SK-N-SH (cell line): Measurements from ENCODE around the gene MAST2. TPM values are rescaled to one million over a fixed set of nuclear protein-coding genes. Genes with fewer than 3 reads are reported as not detected.

Experiments used
- CTCF ChIA-PET: fragments of 300-600, 350-600 bp; formaldehyde crosslinking; extraction: SDS; loops from one replicate; lab custom pipeline; 2021; lab: Yijun Ruan, JAX
- POLR2A ChIA-PET: fragments of 350-600 bp; sonication (Branson Sonifier 250); formaldehyde crosslinking; extraction: SDS; loops from one replicate; lab custom pipeline; 2020; ENCODE audit warnings: antibody characterized with exemption, inconsistent platforms; lab: Yijun Ruan, JAX
- DNase-seq: peaks from one replicate; pipeline ENCODE4 v3.0.0; 2012
- H2AFZ ChIP-seq: fragments of 200-600 bp; sonication (generic); 2 replicates; pipeline ENCODE4 v1.8.1; 2016; ENCODE audit warnings: antibody characterized with exemption, mild to moderate bottlenecking, low read depth
- H3F3A ChIP-seq: fragments of 200-600 bp; sonication (generic); replicated peaks from 2 replicates; pipeline ENCODE3; 2016; ENCODE audit warnings: antibody characterized with exemption, mild to moderate bottlenecking; ENCODE audit not compliant: insufficient read depth
- H3K27ac ChIP-seq, 2 experiments: fragments of 200-500 bp in 1 of 2; fragments of 200-600 bp in 1 of 2; sonication (Bioruptor generic) in 1 of 2; sonication (generic), shearing (Covaris generic) in 1 of 2; 2 replicates each; pipeline versions ENCODE4 v1.5.1 to v1.6.1; 2014 to 2016; ENCODE audit warnings: low read depth in 2 of 2, inconsistent platforms in 1 of 2, low read length in 1 of 2, mild to moderate bottlenecking in 1 of 2, mixed read lengths in 1 of 2
- H3K27me3 ChIP-seq: fragments of 200-600 bp; sonication (generic), shearing (Covaris generic); 2 replicates; pipeline ENCODE4 v1.6.1; 2016; ENCODE audit warnings: mixed run types; ENCODE audit not compliant: insufficient read depth
- H3K36me3 ChIP-seq, 2 experiments: fragments of 200-500 bp in 1 of 2; fragments of 200-600 bp in 1 of 2; sonication (Bioruptor generic) in 1 of 2; sonication (generic) in 1 of 2; replicated peaks in 1 of 2; 2 replicates each; pipeline versions ENCODE3 to v1.5.1; 2014 to 2016; ENCODE audit warnings: low read length in 1 of 2, mild to moderate bottlenecking in 1 of 2; ENCODE audit not compliant: insufficient read depth in 2 of 2, control insufficient read depth in 1 of 2
- H3K4me1 ChIP-seq, 2 experiments: fragments of 200-500 bp in 1 of 2; fragments of 200-600 bp in 1 of 2; sonication (Bioruptor generic) in 1 of 2; sonication (generic), shearing (Covaris generic) in 1 of 2; 2 replicates each; pipeline versions ENCODE4 v1.5.1 to v1.6.1; 2014 to 2016; ENCODE audit warnings: low read depth in 1 of 2, low read length in 1 of 2, mixed run types in 1 of 2; ENCODE audit not compliant: insufficient read depth in 2 of 2, control insufficient read depth in 1 of 2
- H3K4me2 ChIP-seq: fragments of 200-600 bp; sonication (generic), shearing (Covaris generic); 2 replicates; pipeline ENCODE4 v1.6.1; 2017; ENCODE audit warnings: mixed run types
- H3K4me3 ChIP-seq, 2 experiments: fragments of 200-500 bp in 1 of 2; fragments of 200-600 bp in 1 of 2; sonication (Bioruptor generic) in 1 of 2; sonication (generic), shearing (Covaris generic) in 1 of 2; 2 replicates each; pipeline versions ENCODE4 v1.5.1 to v1.8.1; 2014 to 2016; ENCODE audit warnings: low read depth in 2 of 2, inconsistent platforms in 1 of 2, low read length in 1 of 2, mild to moderate bottlenecking in 1 of 2, mixed read lengths in 1 of 2, moderate library complexity in 1 of 2
- H3K79me2 ChIP-seq: fragments of 200-600 bp; sonication (generic); 2 replicates; pipeline ENCODE4 v1.8.1; 2017; ENCODE audit warnings: mild to moderate bottlenecking; ENCODE audit not compliant: insufficient read depth
- H3K9ac ChIP-seq: fragments of 200-600 bp; sonication (generic); 2 replicates; pipeline ENCODE4 v1.6.1; 2017; ENCODE audit warnings: mixed run types
- H3K9me2 ChIP-seq: fragments of 200-600 bp; sonication (generic); 2 replicates; pipeline ENCODE4 v1.6.1; 2017; ENCODE audit warnings: mixed run types
- H3K9me3 ChIP-seq: fragments of 200-600 bp; sonication (generic); 2 replicates; pipeline ENCODE4 v1.6.1; 2017; ENCODE audit warnings: mixed run types, mild to moderate bottlenecking, moderate library complexity
- H4K20me1 ChIP-seq: fragments of 200-600 bp; sonication (generic); 2 replicates; pipeline ENCODE4 v1.6.1; 2017; ENCODE audit warnings: mild to moderate bottlenecking, mixed run types; ENCODE audit not compliant: insufficient read depth
- CTCF ChIP-seq: fragments of 200-600 bp; sonication (generic); IDR thresholded peaks from 2 replicates; pipeline ENCODE4 v1.6.1; 2017; ENCODE audit warnings: antibody characterized with exemption, mild to moderate bottlenecking, moderate library complexity
- ELF1 ChIP-seq: IDR thresholded peaks from 2 replicates; pipeline ENCODE4 v1.4.0; 2012
- EP300 ChIP-seq, 2 experiments: IDR thresholded peaks; 2 replicates each; pipeline versions ENCODE4 v1.4.0 to v1.6.1; 2012; ENCODE audit warnings: borderline replicate concordance in 1 of 2, low read depth in 1 of 2, low read length in 1 of 2
- EZH2phosphoT487 ChIP-seq: fragments of 200-600 bp; sonication (generic); IDR thresholded peaks from 2 replicates; pipeline ENCODE4 v1.6.1; 2017; ENCODE audit warnings: low read depth, mixed run types, mild to moderate bottlenecking, antibody characterized with exemption, moderate library complexity, borderline replicate concordance
- FOSL2 ChIP-seq: IDR thresholded peaks from 2 replicates; pipeline ENCODE4 v1.4.0; 2012; ENCODE audit warnings: low read depth, mild to moderate bottlenecking, moderate library complexity, borderline replicate concordance
- FOXJ3 ChIP-seq: sonication (generic); formaldehyde crosslinking; IDR thresholded peaks from 2 replicates; pipeline ENCODE4 v1.5.1; 2020; ENCODE audit warnings: mild to moderate bottlenecking, missing genetic modification reagents
- FOXM1 ChIP-seq: IDR thresholded peaks from 2 replicates; pipeline ENCODE4 v1.4.0; 2012; ENCODE audit warnings: low read depth, mild to moderate bottlenecking
- GABPA ChIP-seq: IDR thresholded peaks from 2 replicates; pipeline ENCODE4 v1.4.0; 2012; ENCODE audit warnings: low read depth, mild to moderate bottlenecking
- IRF3 ChIP-seq: fragments of 150-350 bp; IDR thresholded peaks from 2 replicates; pipeline ENCODE4 v1.6.1; 2016; ENCODE audit warnings: mild to moderate bottlenecking, low read depth, low read length
- JUND ChIP-seq: IDR thresholded peaks from 2 replicates; pipeline ENCODE4 v1.4.0; 2012
- MAX ChIP-seq: IDR thresholded peaks from 2 replicates; pipeline ENCODE4 v1.4.0; 2012; ENCODE audit warnings: low read depth
- MEF2A ChIP-seq: IDR thresholded peaks from 2 replicates; pipeline ENCODE4 v1.4.0; 2012; ENCODE audit warnings: low read depth, borderline replicate concordance
- MXI1 ChIP-seq: IDR thresholded peaks from 2 replicates; pipeline ENCODE4 v1.6.1; 2012; ENCODE audit warnings: mild to moderate bottlenecking, low read depth, low read length, improper control_type of control experiment
- NFIC ChIP-seq: IDR thresholded peaks from 2 replicates; pipeline ENCODE4 v1.4.0; 2012; ENCODE audit warnings: borderline replicate concordance
- NRF1 ChIP-seq: IDR thresholded peaks from 2 replicates; pipeline ENCODE4 v1.6.1; 2012; ENCODE audit warnings: low read depth, mild to moderate bottlenecking, low read length
- PBX3 ChIP-seq: IDR thresholded peaks from 2 replicates; pipeline ENCODE4; 2012
- REST ChIP-seq: IDR thresholded peaks from 2 replicates; pipeline ENCODE4 v1.6.1; 2012; ENCODE audit warnings: mild to moderate bottlenecking, low read depth, low read length, moderate library complexity
- SIN3A ChIP-seq: IDR thresholded peaks from 2 replicates; pipeline ENCODE4 v1.6.1; 2012; ENCODE audit warnings: low read depth, mild to moderate bottlenecking, low read length, moderate library complexity, borderline replicate concordance
- TAF1 ChIP-seq: IDR thresholded peaks from 2 replicates; pipeline ENCODE4 v1.6.1; 2012; ENCODE audit warnings: low read depth, mild to moderate bottlenecking, low read length, moderate library complexity, borderline replicate concordance
- TEAD4 ChIP-seq: IDR thresholded peaks from 2 replicates; pipeline ENCODE4 v1.4.0; 2012; ENCODE audit warnings: mild to moderate bottlenecking, borderline replicate concordance; ENCODE audit not compliant: insufficient read depth
- YY1 ChIP-seq: IDR thresholded peaks from 2 replicates; pipeline ENCODE4 v1.4.0; 2012; ENCODE audit warnings: low read depth, mild to moderate bottlenecking
- WGBS: methylation state at CpG from one replicate; pipeline ENCODE4 v1.1.6; 2017; ENCODE audit warnings: low lambda C conversion rate; 5-methylcytosine and 5-hydroxymethylcytosine counted together
- polyA plus RNA-seq, 3 experiments: library from polyadenylated mRNA; depleted of rRNA; stranded (reverse); fragments of >200 nt; gene quantifications; 2 replicates each; pipeline ENCODE4 v1.2.3, GENCODE V29; 2012

The MAST2 gene
- polyA plus RNA-seq, 1 of the 3 experiments (the other 2 are of a cell fraction), result 53.4 TPM

- DNase-seq, result no peak
- Histone ChIP-seq H3K27ac (no peak overlapping the region), H3K4me2 (no peak overlapping the region), H2AFZ (no peak overlapping the region), H3K36me3 (peaks cover 31 to 45% of the 10 kb centered on the region in 2 experiments), H3K9me3 (no peaks in the 10 kb centered on the region), H3K4me3 (no peak overlapping the region)
- POLR2A ChIA-PET, result no interaction called here
- CTCF ChIA-PET, result interaction anchor here (1.4 kb wide), 1 partner anchor 213 kb away, joined by 5 read pairs; no protein-coding TSS in a partner anchor
- TF ChIP-seq GABPA (no peak), JUND (no peak), EZH2phosphoT487 (no peak), MAX (no peak), FOXJ3 (no peak), PBX3 (no peak), TAF1 (no peak), YY1 (no peak), TEAD4 (no peak), ELF1 (no peak)
- TF ChIP-seq, all 33 proteins: peak for 0
- Histone ChIP-seq H4K20me1 (no peaks in the 10 kb centered on the region), H3F3A (no peaks in the 10 kb centered on the region), H3K9ac (no peak overlapping the region), H3K27me3 (no peaks in the 10 kb centered on the region), H3K9me2 (no peaks in the 10 kb centered on the region), H3K79me2 (no peaks in the 10 kb centered on the region), H3K4me1 (no peaks in the 10 kb centered on the region)
- 93% methylated on average over 6 of the region's 6 CpGs for WGBS
Measured at GRCh38 chr1:46010611-46011010, 207.2 kb downstream of the MAST2 start.

- no peaks in the 10 kb centered on the region for H3F3A ChIP-seq
- no peaks in the 10 kb centered on the region for H3K27me3 ChIP-seq
- H3K4me2 ChIP-seq, result no peak overlapping the region
- 90% methylated on average over 6 of the region's 7 CpGs for WGBS
- no peak overlapping the region for H3K27ac ChIP-seq
- H4K20me1 ChIP-seq, result no peaks in the 10 kb centered on the region
- H3K9me2 ChIP-seq, result no peaks in the 10 kb centered on the region
- CTCF ChIA-PET, result interaction anchor here (1.4 kb wide), 1 partner anchor 212 kb away, joined by 5 read pairs; no protein-coding TSS in a partner anchor
- no peak overlapping the region for H3K4me3 ChIP-seq
- POLR2A ChIA-PET, result no interaction called here
- no peaks in the 10 kb centered on the region for H3K9me3 ChIP-seq
- H3K79me2 ChIP-seq, result no peaks in the 10 kb centered on the region
- no peaks in the 10 kb centered on the region for H3K4me1 ChIP-seq
- peaks cover 28 to 41% of the 10 kb centered on the region in 2 experiments for H3K36me3 ChIP-seq
- no peak for DNase-seq
- H2AFZ ChIP-seq, result no peak overlapping the region
- H3K9ac ChIP-seq, result no peak overlapping the region
- TF ChIP-seq IRF3 (no peak), SIN3A (no peak), FOXM1 (no peak), NFIC (no peak), NRF1 (no peak), EP300 (IDR thresholded peaks at IDR 0.05; ENCODE audit: borderline replicate concordance in 1 of 2, low read depth in 1 of 2, low read length in 1 of 2) (no peak), TAF1 (no peak), GABPA (no peak), MEF2A (no peak), REST (no peak), MXI1 (no peak), CTCF (no peak), FOSL2 (no peak)
Measured at GRCh38 chr1:46011121-46011695, 207.8 kb downstream of the MAST2 start.
